K562 (cell line): ENCODE measurements around the gene MIP. TPM values are rescaled to one million over a fixed set of nuclear protein-coding genes. Genes with fewer than 3 reads are reported as not detected.
A peak's percentile ranks its signal among the peaks of the same experiment; 100 is the strongest.

ENCODE experiments used
- BDP1 ChIP-seq: IDR thresholded peaks from 3 replicates; pipeline ENCODE4 v1.6.1; 2011; ENCODE audit not compliant: insufficient read length, insufficient read depth
- CREBBP ChIP-seq: IDR thresholded peaks from one replicate; pipeline ENCODE4 v1.6.1; 2012; ENCODE audit warnings: low read depth, mild to moderate bottlenecking, control low read depth, inconsistent platforms, low read length
- FOXJ2 ChIP-seq: fragments of 200-800 bp; sonication (Bioruptor generic); IDR thresholded peaks from 2 replicates; pipeline ENCODE4 v1.6.1; 2016; ENCODE audit warnings: missing genetic modification characterization, missing compliant biosample characterization
- FOXM1 ChIP-seq, 2 experiments: fragments of 450-650 bp in 1 of 2; sonication (generic) in 1 of 2; formaldehyde crosslinking in 1 of 2; IDR thresholded peaks; 2 replicates each; pipeline versions ENCODE4 v1.6.1 to v1.9.0; 2017 to 2022; ENCODE audit warnings: low read depth in 2 of 2, mild to moderate bottlenecking in 2 of 2, missing genetic modification reagents in 1 of 2, moderate library complexity in 1 of 2
- GABPB2 ChIP-seq: fragments of 250-450 bp; sonication (Bioruptor Pico); conservative IDR thresholded peaks from 2 replicates; pipeline ENCODE4 v1.5.1; 2021; ENCODE audit warnings: mild to moderate bottlenecking
- HMG20A ChIP-seq: fragments of 450-650 bp; formaldehyde crosslinking; conservative IDR thresholded peaks from 2 replicates; pipeline ENCODE4 v1.4.0; 2020; ENCODE audit warnings: mild to moderate bottlenecking, mixed read lengths
- HMG20B ChIP-seq: fragments of 250-450 bp; sonication (Bioruptor Pico); IDR thresholded peaks from 2 replicates; pipeline ENCODE4 v1.5.0; 2021; ENCODE audit warnings: mild to moderate bottlenecking
- MCM5 ChIP-seq: fragments of 450-650 bp; IDR thresholded peaks from 2 replicates; pipeline ENCODE4 v1.6.1; 2016; ENCODE audit warnings: low read depth
- NFRKB ChIP-seq: fragments of 450-650 bp; IDR thresholded peaks from 2 replicates; pipeline ENCODE4 v1.6.1; 2016; ENCODE audit warnings: low read depth
- NR3C1 ChIP-seq: sonication (generic); formaldehyde crosslinking; IDR thresholded peaks from 2 replicates; pipeline ENCODE4 v1.8.1; 2022; ENCODE audit warnings: missing genetic modification reagents
- PHB2 ChIP-seq: fragments of 450-650 bp; IDR thresholded peaks from 2 replicates; pipeline ENCODE4 v1.6.1; 2017; ENCODE audit warnings: low read depth
- PHF8 ChIP-seq: fragments of 200-600 bp; sonication (generic); IDR thresholded peaks from 2 replicates; pipeline ENCODE4 v1.6.1; 2012; ENCODE audit warnings: mixed run types, mild to moderate bottlenecking, inconsistent platforms, low read length, moderate library complexity, borderline replicate concordance
- PHTF2 ChIP-seq: fragments of 250-450 bp; sonication (Bioruptor Pico); IDR thresholded peaks from 2 replicates; pipeline ENCODE4 v1.5.0; 2021; ENCODE audit warnings: mild to moderate bottlenecking
- SRSF1 ChIP-seq: fragments of 200-400 bp; formaldehyde crosslinking; IDR thresholded peaks from 2 replicates; pipeline ENCODE4 v1.6.1; 2017; ENCODE audit warnings: mild to moderate bottlenecking, low read depth, low read length, moderate library complexity
- TBL1XR1 ChIP-seq, 2 experiments: IDR thresholded peaks; 2 replicates each; pipeline ENCODE4 v1.6.1; 2012; ENCODE audit warnings: improper control_type of control experiment in 2 of 2, low read length in 2 of 2, mild to moderate bottlenecking in 1 of 2
- TEAD2 ChIP-seq: fragments of 450-650 bp; IDR thresholded peaks from 2 replicates; pipeline ENCODE4 v1.6.1; 2016; ENCODE audit warnings: missing genetic modification characterization, control low read depth, missing compliant biosample characterization
- TGIF2 ChIP-seq: sonication (generic); formaldehyde crosslinking; IDR thresholded peaks from 2 replicates; pipeline ENCODE4 v1.8.1; 2022; ENCODE audit warnings: mild to moderate bottlenecking, missing genetic modification reagents, moderate library complexity
- THRAP3 ChIP-seq: fragments of 450-650 bp; IDR thresholded peaks from 2 replicates; pipeline ENCODE4 v1.6.1; 2016; ENCODE audit warnings: mild to moderate bottlenecking, inconsistent platforms, borderline replicate concordance
- XRCC3 ChIP-seq: fragments of 450-650 bp; IDR thresholded peaks from 2 replicates; pipeline ENCODE4 v1.6.1; 2017; ENCODE audit warnings: mild to moderate bottlenecking, moderate library complexity
- XRCC4 ChIP-seq: IDR thresholded peaks from one replicate; pipeline ENCODE4 v1.6.1; 2011; ENCODE audit not compliant: insufficient read depth, insufficient read length; ENCODE audit errors: extremely low read depth
- ZBTB17 ChIP-seq: fragments of 450-650 bp; formaldehyde crosslinking; IDR thresholded peaks from 2 replicates; pipeline ENCODE4 v1.4.0; 2020; ENCODE audit warnings: mild to moderate bottlenecking
- ZNF263 ChIP-seq: sonication (generic); formaldehyde crosslinking; IDR thresholded peaks from 2 replicates; pipeline ENCODE4 v1.8.0; 2022; ENCODE audit warnings: mild to moderate bottlenecking, missing genetic modification reagents, borderline replicate concordance
- polyA plus RNA-seq, 8 experiments: library from polyadenylated mRNA; depleted of rRNA in 4 of 8; stranded (reverse) in 5 of 8; unstranded in 3 of 8; fragments of >200 nt; fragmentation: Nextera tagmentation in 2 of 8; fragmentation: Illumina TruSeq in 1 of 8; extraction: Ambion mirVana in 2 of 8; extraction: Trizol in 1 of 8; gene quantifications; 2 replicates each; pipeline versions ENCODE4 v1.2.1 to v1.2.3, GENCODE V29; 2011 to 2014; ENCODE audit warnings: inconsistent platforms in 1 of 8, missing spikeins in 1 of 8
- total RNA-seq, 7 experiments: library from RNA; depleted of rRNA in 6 of 7; stranded (reverse); fragments of >200 nt in 6 of 7; fragmentation: Illumina TruSeq in 2 of 7; extraction: Trizol in 2 of 7; gene quantifications; 2 replicates each; pipeline versions ENCODE4 v1.2.1 to v1.2.3, GENCODE V29; 2011 to 2021; ENCODE audit warnings: low replicate concordance in 1 of 7
- TF ChIP-seq, protein P1 (sequence below): sonication (generic); formaldehyde crosslinking; IDR thresholded peaks from 2 replicates; pipeline ENCODE4 v1.8.0; 2022; ENCODE audit warnings: missing genetic modification reagents, mild to moderate bottlenecking, moderate library complexity, borderline replicate concordance
- TF ChIP-seq, protein P2 (sequence below): sonication (generic); formaldehyde crosslinking; IDR thresholded peaks from 2 replicates; pipeline ENCODE4 v1.8.0; 2022; ENCODE audit warnings: missing genetic modification reagents, mild to moderate bottlenecking, borderline replicate concordance
- TF ChIP-seq, protein P3 (sequence below): IDR thresholded peaks from 2 replicates; pipeline ENCODE4 v1.6.1; 2014; ENCODE audit warnings: antibody characterized with exemption
- TF ChIP-seq, protein P4 (sequence below): fragments of 450-650 bp; conservative IDR thresholded peaks from 2 replicates; pipeline ENCODE4 v1.6.1; 2016; ENCODE audit warnings: missing genetic modification characterization, low read depth, mild to moderate bottlenecking, missing compliant biosample characterization, moderate library complexity

Gene MIP
- total and polyA plus RNA-seq, 9 of the 15 experiments (the other 6 are each of a cell fraction or from before 2014, with no cell fraction given): 0.09 to 0.36 (median 0.19) TPM; not detected in 5

DNA sequence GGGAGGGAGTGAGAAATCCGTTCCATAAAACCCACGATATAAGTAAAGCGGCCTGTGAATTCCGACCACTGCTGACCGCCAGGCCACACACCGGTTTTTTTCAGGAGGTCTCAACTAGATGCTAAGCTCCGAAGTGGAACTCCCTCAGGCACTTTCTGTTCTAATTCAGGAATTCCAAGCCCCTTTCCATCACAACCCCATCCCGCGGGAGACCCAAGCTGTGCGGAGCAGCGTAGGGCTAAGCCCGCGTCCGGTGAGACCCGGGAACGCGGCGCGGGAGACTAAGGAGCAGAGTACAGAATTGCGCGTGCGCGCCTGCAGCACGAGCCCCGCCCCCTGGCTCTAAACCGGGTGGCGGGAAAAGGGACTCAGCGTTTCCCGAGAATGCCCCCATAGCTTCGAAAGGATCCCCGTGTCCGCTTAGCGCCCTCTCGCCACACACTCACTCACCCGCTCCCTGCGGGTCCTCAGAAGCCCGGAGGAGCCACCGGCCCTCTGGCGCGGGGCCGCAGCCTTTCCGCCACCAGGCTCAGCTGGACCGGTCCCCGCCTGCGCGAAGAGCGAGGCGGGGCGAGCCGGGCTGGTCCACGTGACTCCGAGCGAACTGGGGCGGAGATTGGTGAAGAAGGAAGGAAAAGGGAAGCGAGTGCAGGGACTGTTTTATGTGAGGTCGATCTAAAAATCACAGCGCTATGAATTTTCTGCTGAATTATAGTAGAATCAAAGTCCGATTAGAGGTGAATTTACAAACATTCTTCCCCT is 5.4 kb downstream of the MIP start, which contains the start of gene TIMELESS (continued):
- TF ChIP-seq ZNF263 (CRISPR knock-in tag) (peak; percentile 17; the same call in 1 of the 2 replicates), BDP1 (no peak), XRCC4 (no peak), PHF8 (peak; percentile 97), TBL1XR1 (IDR thresholded peaks at IDR 0.05; ENCODE audit: low read length in 2 of 2) (no peak), MCM5 (no peak), HMG20B (CRISPR knock-in tag) (no peak), FOXJ2 (no peak), HMG20A (CRISPR knock-in tag) (no peak), NR3C1 (CRISPR knock-in tag) (no peak), TEAD2 (no peak), CREBBP (no peak), ZBTB17 (CRISPR knock-in tag) (no peak), PHB2 (no peak), TGIF2 (CRISPR knock-in tag) (no peak), SRSF1 (no peak), PHTF2 (CRISPR knock-in tag) (no peak), GABPB2 (no peak), XRCC3 (no peak), THRAP3 (no peak), NFRKB (0 out of 2 replicates have a peak, but pooled peaks have one; percentile 64), FOXM1 (IDR thresholded peaks at IDR 0.05; ENCODE audit: low read depth) (no peak), FOXM1 (CRISPR knock-in tag; IDR thresholded peaks at IDR 0.05; ENCODE audit: low read depth) (peak; percentile 35; the same call in 1 of the 2 replicates)
- TF ChIP-seq, protein P1, sequence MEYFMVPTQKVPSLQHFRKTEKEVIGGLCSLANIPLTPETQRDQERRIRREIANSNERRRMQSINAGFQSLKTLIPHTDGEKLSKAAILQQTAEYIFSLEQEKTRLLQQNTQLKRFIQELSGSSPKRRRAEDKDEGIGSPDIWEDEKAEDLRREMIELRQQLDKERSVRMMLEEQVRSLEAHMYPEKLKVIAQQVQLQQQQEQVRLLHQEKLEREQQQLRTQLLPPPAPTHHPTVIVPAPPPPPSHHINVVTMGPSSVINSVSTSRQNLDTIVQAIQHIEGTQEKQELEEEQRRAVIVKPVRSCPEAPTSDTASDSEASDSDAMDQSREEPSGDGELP (CRISPR knock-in tag): peak; percentile 98
- TF ChIP-seq, protein P2, sequence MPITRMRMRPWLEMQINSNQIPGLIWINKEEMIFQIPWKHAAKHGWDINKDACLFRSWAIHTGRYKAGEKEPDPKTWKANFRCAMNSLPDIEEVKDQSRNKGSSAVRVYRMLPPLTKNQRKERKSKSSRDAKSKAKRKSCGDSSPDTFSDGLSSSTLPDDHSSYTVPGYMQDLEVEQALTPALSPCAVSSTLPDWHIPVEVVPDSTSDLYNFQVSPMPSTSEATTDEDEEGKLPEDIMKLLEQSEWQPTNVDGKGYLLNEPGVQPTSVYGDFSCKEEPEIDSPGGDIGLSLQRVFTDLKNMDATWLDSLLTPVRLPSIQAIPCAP (CRISPR knock-in tag): no peak
- TF ChIP-seq, protein P3, sequence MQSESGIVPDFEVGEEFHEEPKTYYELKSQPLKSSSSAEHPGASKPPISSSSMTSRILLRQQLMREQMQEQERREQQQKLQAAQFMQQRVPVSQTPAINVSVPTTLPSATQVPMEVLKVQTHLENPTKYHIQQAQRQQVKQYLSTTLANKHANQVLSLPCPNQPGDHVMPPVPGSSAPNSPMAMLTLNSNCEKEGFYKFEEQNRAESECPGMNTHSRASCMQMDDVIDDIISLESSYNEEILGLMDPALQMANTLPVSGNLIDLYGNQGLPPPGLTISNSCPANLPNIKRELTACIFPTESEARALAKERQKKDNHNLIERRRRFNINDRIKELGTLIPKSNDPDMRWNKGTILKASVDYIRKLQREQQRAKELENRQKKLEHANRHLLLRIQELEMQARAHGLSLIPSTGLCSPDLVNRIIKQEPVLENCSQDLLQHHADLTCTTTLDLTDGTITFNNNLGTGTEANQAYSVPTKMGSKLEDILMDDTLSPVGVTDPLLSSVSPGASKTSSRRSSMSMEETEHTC: 0 out of 2 replicates have a peak, but pooled peaks have one; percentile 40
- TF ChIP-seq, protein P4, sequence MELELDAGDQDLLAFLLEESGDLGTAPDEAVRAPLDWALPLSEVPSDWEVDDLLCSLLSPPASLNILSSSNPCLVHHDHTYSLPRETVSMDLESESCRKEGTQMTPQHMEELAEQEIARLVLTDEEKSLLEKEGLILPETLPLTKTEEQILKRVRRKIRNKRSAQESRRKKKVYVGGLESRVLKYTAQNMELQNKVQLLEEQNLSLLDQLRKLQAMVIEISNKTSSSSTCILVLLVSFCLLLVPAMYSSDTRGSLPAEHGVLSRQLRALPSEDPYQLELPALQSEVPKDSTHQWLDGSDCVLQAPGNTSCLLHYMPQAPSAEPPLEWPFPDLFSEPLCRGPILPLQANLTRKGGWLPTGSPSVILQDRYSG (tag): 0 out of 2 replicates have a peak, but pooled peaks have one; percentile 29
